ENCODE measurements around the gene GPR160. TPM values are rescaled to one million over a fixed set of nuclear protein-coding genes. Genes with fewer than 3 reads are reported as not detected.

GPR160 gene
- total and polyA plus RNA-seq, 2 of the 13 experiments (the other 11 are each of a cell fraction or from before 2014, with no cell fraction given): 12.1 to 23.2 TPM

DNA sequence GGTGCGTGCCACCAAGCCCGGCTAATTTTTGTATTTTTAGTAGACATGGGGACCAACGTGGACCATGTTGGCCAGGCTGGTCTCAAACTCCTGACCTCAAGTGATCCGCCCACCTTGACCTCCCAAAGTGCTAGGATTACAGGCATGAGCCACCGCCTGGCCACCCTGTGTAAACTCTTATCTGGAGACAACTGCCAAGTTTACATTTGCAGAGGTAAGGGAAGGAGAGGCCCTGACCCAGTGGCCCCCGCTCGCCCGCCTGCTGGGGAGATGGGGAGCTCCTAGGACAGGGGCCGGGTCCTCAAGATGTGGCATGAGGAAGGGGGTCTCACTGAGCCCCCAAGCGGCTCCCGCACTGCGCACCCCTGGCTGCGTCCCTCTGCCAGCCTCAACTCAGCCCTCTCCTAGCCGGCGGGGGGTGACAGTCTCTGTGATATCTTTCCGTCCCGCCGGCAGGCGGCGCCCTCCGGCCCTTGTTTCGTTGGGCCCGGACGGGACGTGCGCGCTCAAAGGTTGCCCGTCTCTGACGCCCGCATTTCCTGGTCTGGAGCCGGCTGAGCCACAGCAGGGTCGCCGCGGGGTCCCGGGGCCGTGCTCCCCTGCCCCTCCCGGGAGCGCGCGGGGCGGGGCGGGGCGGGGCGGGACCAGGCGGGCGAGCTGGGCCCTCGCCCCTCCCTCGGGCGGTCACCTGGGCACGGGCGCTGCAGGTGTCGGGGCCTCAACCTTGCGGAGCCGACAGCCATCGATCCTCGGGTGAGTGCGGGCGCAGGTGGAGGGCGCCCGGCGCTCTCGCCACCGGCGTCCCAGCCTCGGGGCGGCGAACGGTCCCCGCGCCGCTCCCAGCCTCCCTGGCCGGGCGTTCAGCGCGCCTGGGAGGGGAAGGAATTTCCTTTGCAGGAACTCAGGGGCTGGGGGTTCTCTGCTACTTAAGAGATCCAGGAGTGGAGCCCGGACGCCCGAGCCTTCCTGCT, at the start of gene GPR160 (continued):
- TF ChIP-seq, protein P1, sequence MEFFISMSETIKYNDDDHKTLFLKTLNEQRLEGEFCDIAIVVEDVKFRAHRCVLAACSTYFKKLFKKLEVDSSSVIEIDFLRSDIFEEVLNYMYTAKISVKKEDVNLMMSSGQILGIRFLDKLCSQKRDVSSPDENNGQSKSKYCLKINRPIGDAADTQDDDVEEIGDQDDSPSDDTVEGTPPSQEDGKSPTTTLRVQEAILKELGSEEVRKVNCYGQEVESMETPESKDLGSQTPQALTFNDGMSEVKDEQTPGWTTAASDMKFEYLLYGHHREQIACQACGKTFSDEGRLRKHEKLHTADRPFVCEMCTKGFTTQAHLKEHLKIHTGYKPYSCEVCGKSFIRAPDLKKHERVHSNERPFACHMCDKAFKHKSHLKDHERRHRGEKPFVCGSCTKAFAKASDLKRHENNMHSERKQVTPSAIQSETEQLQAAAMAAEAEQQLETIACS (CRISPR knock-in tag; IDR thresholded peaks at IDR 0.05): peak; percentile 80
- TF ChIP-seq, protein P2, sequence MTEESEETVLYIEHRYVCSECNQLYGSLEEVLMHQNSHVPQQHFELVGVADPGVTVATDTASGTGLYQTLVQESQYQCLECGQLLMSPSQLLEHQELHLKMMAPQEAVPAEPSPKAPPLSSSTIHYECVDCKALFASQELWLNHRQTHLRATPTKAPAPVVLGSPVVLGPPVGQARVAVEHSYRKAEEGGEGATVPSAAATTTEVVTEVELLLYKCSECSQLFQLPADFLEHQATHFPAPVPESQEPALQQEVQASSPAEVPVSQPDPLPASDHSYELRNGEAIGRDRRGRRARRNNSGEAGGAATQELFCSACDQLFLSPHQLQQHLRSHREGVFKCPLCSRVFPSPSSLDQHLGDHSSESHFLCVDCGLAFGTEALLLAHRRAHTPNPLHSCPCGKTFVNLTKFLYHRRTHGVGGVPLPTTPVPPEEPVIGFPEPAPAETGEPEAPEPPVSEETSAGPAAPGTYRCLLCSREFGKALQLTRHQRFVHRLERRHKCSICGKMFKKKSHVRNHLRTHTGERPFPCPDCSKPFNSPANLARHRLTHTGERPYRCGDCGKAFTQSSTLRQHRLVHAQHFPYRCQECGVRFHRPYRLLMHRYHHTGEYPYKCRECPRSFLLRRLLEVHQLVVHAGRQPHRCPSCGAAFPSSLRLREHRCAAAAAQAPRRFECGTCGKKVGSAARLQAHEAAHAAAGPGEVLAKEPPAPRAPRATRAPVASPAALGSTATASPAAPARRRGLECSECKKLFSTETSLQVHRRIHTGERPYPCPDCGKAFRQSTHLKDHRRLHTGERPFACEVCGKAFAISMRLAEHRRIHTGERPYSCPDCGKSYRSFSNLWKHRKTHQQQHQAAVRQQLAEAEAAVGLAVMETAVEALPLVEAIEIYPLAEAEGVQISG (CRISPR knock-in tag; IDR thresholded peaks at IDR 0.05): peak; percentile 80
- TF ChIP-seq ZNF263 (CRISPR knock-in tag; IDR thresholded peaks at IDR 0.05) (peak; percentile 33; the same call in 1 of the 2 replicates), HNF4G (IDR thresholded peaks at IDR 0.05; ENCODE audit: borderline replicate concordance, low read depth, low read length) (peak; percentile 86), HNF4G (CRISPR knock-in tag; IDR thresholded peaks at IDR 0.05; ENCODE audit: borderline replicate concordance, low read depth) (no peak; the same call in 1 of the 2 replicates), ZFP90 (CRISPR knock-in tag; IDR thresholded peaks at IDR 0.05; ENCODE audit: borderline replicate concordance) (no peak), KLF6 (CRISPR knock-in tag; IDR thresholded peaks at IDR 0.05) (peak; percentile 76; the same call in 1 of the 2 replicates), MAZ (IDR thresholded peaks at IDR 0.05; ENCODE audit: borderline replicate concordance, low read depth, low read length) (peak; percentile 12; the same call in 1 of the 2 replicates), MAZ (CRISPR knock-in tag; IDR thresholded peaks at IDR 0.05; ENCODE audit: low read depth) (peak; percentile 42; the same call in 1 of the 2 replicates), IRX3 (CRISPR knock-in tag; IDR thresholded peaks at IDR 0.05; ENCODE audit: borderline replicate concordance, low read depth) (no peak; the same call in 1 of the 2 replicates), KMT2A (CRISPR knock-in tag; IDR thresholded peaks at IDR 0.05) (0 out of 2 replicates have a peak, but pooled peaks have one; percentile 48), POLR2G (IDR thresholded peaks at IDR 0.05; ENCODE audit: low read depth, low read length) (peak; percentile 43; the same call in 1 of the 2 replicates), HES4 (CRISPR knock-in tag; IDR thresholded peaks at IDR 0.05; ENCODE audit: borderline replicate concordance) (no peak; the same call in 1 of the 2 replicates), ZNF430 (CRISPR knock-in tag; IDR thresholded peaks at IDR 0.05) (peak; percentile 63; the same call in 1 of the 2 replicates), ZSCAN25 (CRISPR knock-in tag; IDR thresholded peaks at IDR 0.05) (peak; percentile 85; the same call in 1 of the 2 replicates)
- TF ChIP-seq, protein P3, sequence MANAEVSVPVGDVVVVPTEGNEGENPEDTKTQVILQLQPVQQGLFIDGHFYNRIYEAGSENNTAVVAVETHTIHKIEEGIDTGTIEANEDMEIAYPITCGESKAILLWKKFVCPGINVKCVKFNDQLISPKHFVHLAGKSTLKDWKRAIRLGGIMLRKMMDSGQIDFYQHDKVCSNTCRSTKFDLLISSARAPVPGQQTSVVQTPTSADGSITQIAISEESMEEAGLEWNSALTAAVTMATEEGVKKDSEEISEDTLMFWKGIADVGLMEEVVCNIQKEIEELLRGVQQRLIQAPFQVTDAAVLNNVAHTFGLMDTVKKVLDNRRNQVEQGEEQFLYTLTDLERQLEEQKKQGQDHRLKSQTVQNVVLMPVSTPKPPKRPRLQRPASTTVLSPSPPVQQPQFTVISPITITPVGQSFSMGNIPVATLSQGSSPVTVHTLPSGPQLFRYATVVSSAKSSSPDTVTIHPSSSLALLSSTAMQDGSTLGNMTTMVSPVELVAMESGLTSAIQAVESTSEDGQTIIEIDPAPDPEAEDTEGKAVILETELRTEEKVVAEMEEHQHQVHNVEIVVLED (CRISPR knock-in tag; IDR thresholded peaks at IDR 0.05; ENCODE audit: borderline replicate concordance): peak; percentile 77; the same call in 1 of the 2 replicates
- TF ChIP-seq, protein P4, sequence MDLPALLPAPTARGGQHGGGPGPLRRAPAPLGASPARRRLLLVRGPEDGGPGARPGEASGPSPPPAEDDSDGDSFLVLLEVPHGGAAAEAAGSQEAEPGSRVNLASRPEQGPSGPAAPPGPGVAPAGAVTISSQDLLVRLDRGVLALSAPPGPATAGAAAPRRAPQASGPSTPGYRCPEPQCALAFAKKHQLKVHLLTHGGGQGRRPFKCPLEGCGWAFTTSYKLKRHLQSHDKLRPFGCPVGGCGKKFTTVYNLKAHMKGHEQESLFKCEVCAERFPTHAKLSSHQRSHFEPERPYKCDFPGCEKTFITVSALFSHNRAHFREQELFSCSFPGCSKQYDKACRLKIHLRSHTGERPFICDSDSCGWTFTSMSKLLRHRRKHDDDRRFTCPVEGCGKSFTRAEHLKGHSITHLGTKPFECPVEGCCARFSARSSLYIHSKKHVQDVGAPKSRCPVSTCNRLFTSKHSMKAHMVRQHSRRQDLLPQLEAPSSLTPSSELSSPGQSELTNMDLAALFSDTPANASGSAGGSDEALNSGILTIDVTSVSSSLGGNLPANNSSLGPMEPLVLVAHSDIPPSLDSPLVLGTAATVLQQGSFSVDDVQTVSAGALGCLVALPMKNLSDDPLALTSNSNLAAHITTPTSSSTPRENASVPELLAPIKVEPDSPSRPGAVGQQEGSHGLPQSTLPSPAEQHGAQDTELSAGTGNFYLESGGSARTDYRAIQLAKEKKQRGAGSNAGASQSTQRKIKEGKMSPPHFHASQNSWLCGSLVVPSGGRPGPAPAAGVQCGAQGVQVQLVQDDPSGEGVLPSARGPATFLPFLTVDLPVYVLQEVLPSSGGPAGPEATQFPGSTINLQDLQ (CRISPR knock-in tag; IDR thresholded peaks at IDR 0.05): peak; percentile 56; the same call in 1 of the 2 replicates
- TF ChIP-seq, protein P5, sequence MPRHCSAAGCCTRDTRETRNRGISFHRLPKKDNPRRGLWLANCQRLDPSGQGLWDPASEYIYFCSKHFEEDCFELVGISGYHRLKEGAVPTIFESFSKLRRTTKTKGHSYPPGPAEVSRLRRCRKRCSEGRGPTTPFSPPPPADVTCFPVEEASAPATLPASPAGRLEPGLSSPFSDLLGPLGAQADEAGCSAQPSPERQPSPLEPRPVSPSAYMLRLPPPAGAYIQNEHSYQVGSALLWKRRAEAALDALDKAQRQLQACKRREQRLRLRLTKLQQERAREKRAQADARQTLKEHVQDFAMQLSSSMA (CRISPR knock-in tag; IDR thresholded peaks at IDR 0.05): 0 out of 2 replicates have a peak, but pooled peaks have one; percentile 19
